Measurements from ENCODE around the gene BMX. TPM values are rescaled to one million over a fixed set of nuclear protein-coding genes. Genes with fewer than 3 reads are reported as not detected.

The BMX gene
- total RNA-seq, 1 experiment from 2014 or later = not detected

GRCh38 chrX:15497865-15498264 lies 2.7 kb upstream of the BMX start:
- Histone ChIP-seq H3K4me3 (no peak overlapping the region), H3K9me3 (no peaks in the 10 kb centered on the region), H3K36me3 (no peaks in the 10 kb centered on the region), H3K27me3 (no peaks in the 10 kb centered on the region)
- peak; percentile 30 for DNase-seq

GRCh38 chrX:15498741-15499140 lies 1.9 kb upstream of the BMX start:
- no peaks in the 10 kb centered on the region for H3K9me3 ChIP-seq
- no peak for DNase-seq
- no peak overlapping the region for H3K4me3 ChIP-seq
- no peaks in the 10 kb centered on the region for H3K36me3 ChIP-seq
- H3K27me3 ChIP-seq = no peaks in the 10 kb centered on the region

GRCh38 chrX:15499976-15500375 lies 631 bp upstream of the BMX start:
- no peaks in the 10 kb centered on the region for H3K27me3 ChIP-seq
- DNase-seq = no peak
- no peaks in the 10 kb centered on the region for H3K9me3 ChIP-seq
- H3K36me3 ChIP-seq = no peaks in the 10 kb centered on the region
- no peak overlapping the region for H3K4me3 ChIP-seq

GRCh38 chrX:15501506-15501905 lies 899 bp downstream of the BMX start:
- H3K4me3 ChIP-seq = no peak overlapping the region
- DNase-seq = no peak
- H3K9me3 ChIP-seq = no peaks in the 10 kb centered on the region
- no peaks in the 10 kb centered on the region for H3K36me3 ChIP-seq
- H3K27me3 ChIP-seq = no peaks in the 10 kb centered on the region

- H3K4me3 ChIP-seq = no peak overlapping the region
- H3K27me3 ChIP-seq = no peaks in the 10 kb centered on the region
- no peaks in the 10 kb centered on the region for H3K36me3 ChIP-seq
- H3K9me3 ChIP-seq = no peaks in the 10 kb centered on the region
- no peak for DNase-seq
These were observed 4.1 kb downstream of the BMX start for GRCh38 chrX:15504661-15505060.

GRCh38 chrX:15505101-15505500 lies 4.5 kb downstream of the BMX start:
- Histone ChIP-seq H3K36me3 (no peaks in the 10 kb centered on the region), H3K9me3 (no peaks in the 10 kb centered on the region), H3K4me3 (no peak overlapping the region), H3K27me3 (no peaks in the 10 kb centered on the region)
- DNase-seq = no peak

GRCh38 chrX:15507005-15507404 lies 6.4 kb downstream of the BMX start:
- DNase-seq = no peak
- no peaks in the 10 kb centered on the region for H3K36me3 ChIP-seq

GRCh38 chrX:15509845-15510244 lies 9.2 kb downstream of the BMX start:
- Histone ChIP-seq H3K9me3 (no peaks in the 10 kb centered on the region), H3K4me3 (no peak overlapping the region), H3K36me3 (no peaks in the 10 kb centered on the region), H3K27me3 (no peaks in the 10 kb centered on the region)
- no peak for DNase-seq

More at GRCh38 chrX:15507005-15507404, 6.4 kb downstream of the BMX start:
- Histone ChIP-seq H3K4me3 (no peak overlapping the region), H3K27me3 (no peaks in the 10 kb centered on the region), H3K9me3 (no peaks in the 10 kb centered on the region)

GRCh38 chrX:15511563-15511962 lies 11.0 kb downstream of the BMX start:
- no peak for DNase-seq

GRCh38 chrX:15512401-15512965 lies 11.9 kb downstream of the BMX start:
- Histone ChIP-seq H3K36me3 (no peaks in the 10 kb centered on the region), H3K9me3 (no peaks in the 10 kb centered on the region), H3K27me3 (no peaks in the 10 kb centered on the region), H3K4me3 (no peak overlapping the region)
- DNase-seq = no peak

More at GRCh38 chrX:15511563-15511962, 11.0 kb downstream of the BMX start:
- Histone ChIP-seq H3K36me3 (no peaks in the 10 kb centered on the region), H3K9me3 (no peaks in the 10 kb centered on the region), H3K4me3 (no peak overlapping the region), H3K27me3 (no peaks in the 10 kb centered on the region)

- H3K9me3 ChIP-seq = no peaks in the 10 kb centered on the region
- H3K27me3 ChIP-seq = no peaks in the 10 kb centered on the region
- H3K36me3 ChIP-seq = no peaks in the 10 kb centered on the region
- no peak overlapping the region for H3K4me3 ChIP-seq
- no peak for DNase-seq
These were observed 13.7 kb downstream of the BMX start for GRCh38 chrX:15514279-15514678.

GRCh38 chrX:15515931-15516330 lies 15.3 kb downstream of the BMX start:
- no peaks in the 10 kb centered on the region for H3K36me3 ChIP-seq
- no peaks in the 10 kb centered on the region for H3K9me3 ChIP-seq
- H3K4me3 ChIP-seq = no peak overlapping the region
- H3K27me3 ChIP-seq = no peaks in the 10 kb centered on the region
- DNase-seq = no peak

GRCh38 chrX:15522464-15522863 lies 21.9 kb downstream of the BMX start:
- no peaks in the 10 kb centered on the region for H3K27me3 ChIP-seq
- no peak for DNase-seq
- no peaks in the 10 kb centered on the region for H3K9me3 ChIP-seq
- H3K4me3 ChIP-seq = no peak overlapping the region
- H3K36me3 ChIP-seq = no peaks in the 10 kb centered on the region

- H3K27me3 ChIP-seq = no peaks in the 10 kb centered on the region
- no peak for DNase-seq
- no peak overlapping the region for H3K4me3 ChIP-seq
- no peaks in the 10 kb centered on the region for H3K36me3 ChIP-seq
- no peaks in the 10 kb centered on the region for H3K9me3 ChIP-seq
These were observed 22.5 kb downstream of the BMX start for GRCh38 chrX:15523088-15523487.

GRCh38 chrX:15524417-15524816 lies 23.8 kb downstream of the BMX start:
- no peaks in the 10 kb centered on the region for H3K36me3 ChIP-seq
- no peak for DNase-seq
- H3K9me3 ChIP-seq = no peaks in the 10 kb centered on the region
- H3K4me3 ChIP-seq = no peak overlapping the region
- H3K27me3 ChIP-seq = no peaks in the 10 kb centered on the region

- no peaks in the 10 kb centered on the region for H3K9me3 ChIP-seq
- no peaks in the 10 kb centered on the region for H3K27me3 ChIP-seq
- no peaks in the 10 kb centered on the region for H3K36me3 ChIP-seq
- no peak for DNase-seq
- H3K4me3 ChIP-seq = no peak overlapping the region
These were observed 25.2 kb downstream of the BMX start for GRCh38 chrX:15525664-15526416.

- H3K27me3 ChIP-seq = no peaks in the 10 kb centered on the region
- H3K36me3 ChIP-seq = no peaks in the 10 kb centered on the region
- DNase-seq = no peak
- no peaks in the 10 kb centered on the region for H3K9me3 ChIP-seq
- H3K4me3 ChIP-seq = no peak overlapping the region
These were observed 28.6 kb downstream of the BMX start for GRCh38 chrX:15529165-15529564.

GRCh38 chrX:15530318-15530717 lies 29.7 kb downstream of the BMX start:
- no peaks in the 10 kb centered on the region for H3K9me3 ChIP-seq
- DNase-seq = no peak
- no peaks in the 10 kb centered on the region for H3K27me3 ChIP-seq
- H3K36me3 ChIP-seq = no peaks in the 10 kb centered on the region
- no peak overlapping the region for H3K4me3 ChIP-seq
